ENCODE measurements around the gene KIAA0319L.

DNA sequence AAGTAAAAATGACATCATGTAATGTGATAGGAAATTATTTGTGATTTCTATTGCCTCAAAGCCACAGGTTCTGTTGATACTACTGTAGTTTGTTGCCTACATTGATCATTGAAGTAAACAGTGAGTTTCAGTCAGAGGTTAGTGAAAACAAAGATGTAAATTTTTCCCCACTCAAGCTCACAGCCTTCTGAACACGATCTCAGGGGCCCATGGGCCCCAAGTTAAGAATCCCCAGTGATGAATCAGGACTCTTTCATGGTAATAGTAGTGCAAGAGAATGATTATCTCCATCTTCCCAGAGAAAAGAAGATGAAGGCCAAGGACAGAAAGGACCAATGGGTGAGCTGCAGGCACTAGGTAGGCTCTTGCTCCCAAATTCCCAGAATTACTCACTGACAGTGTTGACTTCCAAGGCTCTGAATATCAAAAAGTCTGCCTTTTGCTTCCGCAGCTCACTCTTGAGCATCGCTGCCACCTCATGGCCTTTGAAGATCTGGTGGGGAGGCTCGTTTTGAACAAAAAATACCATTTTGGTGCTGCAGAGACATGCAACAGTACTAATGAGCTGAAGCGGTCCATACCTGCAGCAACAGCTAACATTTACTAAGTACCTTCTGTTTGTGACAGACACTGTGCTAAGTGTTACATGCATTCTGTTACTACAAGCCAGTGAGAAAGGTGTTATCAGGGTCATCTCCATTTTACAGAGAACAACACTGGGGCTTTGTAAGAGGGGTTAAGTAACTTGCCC is 113.3 kb downstream of the KIAA0319L start:
- TF ChIP-seq, protein P1, sequence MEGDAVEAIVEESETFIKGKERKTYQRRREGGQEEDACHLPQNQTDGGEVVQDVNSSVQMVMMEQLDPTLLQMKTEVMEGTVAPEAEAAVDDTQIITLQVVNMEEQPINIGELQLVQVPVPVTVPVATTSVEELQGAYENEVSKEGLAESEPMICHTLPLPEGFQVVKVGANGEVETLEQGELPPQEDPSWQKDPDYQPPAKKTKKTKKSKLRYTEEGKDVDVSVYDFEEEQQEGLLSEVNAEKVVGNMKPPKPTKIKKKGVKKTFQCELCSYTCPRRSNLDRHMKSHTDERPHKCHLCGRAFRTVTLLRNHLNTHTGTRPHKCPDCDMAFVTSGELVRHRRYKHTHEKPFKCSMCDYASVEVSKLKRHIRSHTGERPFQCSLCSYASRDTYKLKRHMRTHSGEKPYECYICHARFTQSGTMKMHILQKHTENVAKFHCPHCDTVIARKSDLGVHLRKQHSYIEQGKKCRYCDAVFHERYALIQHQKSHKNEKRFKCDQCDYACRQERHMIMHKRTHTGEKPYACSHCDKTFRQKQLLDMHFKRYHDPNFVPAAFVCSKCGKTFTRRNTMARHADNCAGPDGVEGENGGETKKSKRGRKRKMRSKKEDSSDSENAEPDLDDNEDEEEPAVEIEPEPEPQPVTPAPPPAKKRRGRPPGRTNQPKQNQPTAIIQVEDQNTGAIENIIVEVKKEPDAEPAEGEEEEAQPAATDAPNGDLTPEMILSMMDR (IDR thresholded peaks at IDR 0.05; ENCODE audit: extremely low read depth in 1 of 2, insufficient read depth in 1 of 2, low read depth in 1 of 2, low read length in 2 of 2) = no peak
- TF ChIP-seq POLR2AphosphoS5 (IDR thresholded peaks at IDR 0.05; ENCODE audit: insufficient read depth, low read depth, low read length) (no peak), GATA2 (IDR thresholded peaks at IDR 0.05; ENCODE audit: insufficient read depth, insufficient read length, low read depth, low read length) (no peak), POLR2A (IDR thresholded peaks at IDR 0.05; ENCODE audit: low read depth, low read length) (no peak)
- TF ChIP-seq, protein P2, sequence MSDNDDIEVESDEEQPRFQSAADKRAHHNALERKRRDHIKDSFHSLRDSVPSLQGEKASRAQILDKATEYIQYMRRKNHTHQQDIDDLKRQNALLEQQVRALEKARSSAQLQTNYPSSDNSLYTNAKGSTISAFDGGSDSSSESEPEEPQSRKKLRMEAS (IDR thresholded peaks at IDR 0.05; ENCODE audit: insufficient read depth, insufficient read length) = no peak
